Mucosa of descending colon (tissue), 3 donors: Measurements from ENCODE around the gene VIM. TPM values are rescaled to one million over a fixed set of nuclear protein-coding genes. Genes with fewer than 3 reads are reported as not detected.

Experiments
- ATAC-seq: fragments of 200-7000 bp; cut with Tn5 transposase; one replicate; pipeline ENCODE4 v1.9.1; 2020; ENCODE audit warnings: mild to moderate bottlenecking, moderate library complexity
- DNase-seq, 3 donors: peaks; one replicate each; pipeline ENCODE4 v3.0.0-alpha.2; 2020
- H3K36me3 ChIP-seq: fragments of 200-600 bp; one replicate; pipeline ENCODE4 v1.8.0; 2021; ENCODE audit warnings: low read depth, mild to moderate bottlenecking
- H3K4me1 ChIP-seq: fragments of 200-600 bp; one replicate; pipeline ENCODE4 v1.8.0; 2021; ENCODE audit warnings: low read depth, mild to moderate bottlenecking
- H3K4me3 ChIP-seq: fragments of 200-600 bp; one replicate; pipeline ENCODE4 v1.8.0; 2021; ENCODE audit warnings: mild to moderate bottlenecking
- H3K9me3 ChIP-seq: fragments of 200-600 bp; one replicate; pipeline ENCODE4 v1.8.0; 2021; ENCODE audit warnings: mild to moderate bottlenecking
- intact Hi-C, 2 donors: fragments of 100-400 bp; cut with DNase I in 1 of 2; cut with micrococcal nuclease in 1 of 2; formaldehyde crosslinking; loops; one replicate each; pipeline versions ENCODE4 v1.11.0 to v1.11.1; 2022; cut with DNase I, micrococcal nuclease
- total RNA-seq, 3 donors: library from RNA; stranded (reverse); fragmentation: NEBNext Ultra II Directional in 2 of 3; extraction: Animal tissue kit (Norgen Biotek cat#: 25700) in 2 of 3; gene quantifications; one replicate each; pipeline versions ENCODE4 v1.2.1 to v1.2.4, GENCODE V29; 2021 to 2023
- TF ChIP-seq, protein P1 (sequence below): fragments of 200-600 bp; IDR thresholded peaks from one replicate; pipeline ENCODE4 v1.8.0; 2022; ENCODE audit warnings: antibody characterized with exemption, mild to moderate bottlenecking
- donor health status: DM: no; HTN: no; CAD: no; lungs with moderate emphysema.
- donor health status: DM: no; HTN: no; CAD: no.
- donor health status: DM: no; HTN: yes; CAD: no.

Gene VIM
- total RNA-seq, 3 donors from 2014 or later = 128 to 550 (median 355) TPM

DNA sequence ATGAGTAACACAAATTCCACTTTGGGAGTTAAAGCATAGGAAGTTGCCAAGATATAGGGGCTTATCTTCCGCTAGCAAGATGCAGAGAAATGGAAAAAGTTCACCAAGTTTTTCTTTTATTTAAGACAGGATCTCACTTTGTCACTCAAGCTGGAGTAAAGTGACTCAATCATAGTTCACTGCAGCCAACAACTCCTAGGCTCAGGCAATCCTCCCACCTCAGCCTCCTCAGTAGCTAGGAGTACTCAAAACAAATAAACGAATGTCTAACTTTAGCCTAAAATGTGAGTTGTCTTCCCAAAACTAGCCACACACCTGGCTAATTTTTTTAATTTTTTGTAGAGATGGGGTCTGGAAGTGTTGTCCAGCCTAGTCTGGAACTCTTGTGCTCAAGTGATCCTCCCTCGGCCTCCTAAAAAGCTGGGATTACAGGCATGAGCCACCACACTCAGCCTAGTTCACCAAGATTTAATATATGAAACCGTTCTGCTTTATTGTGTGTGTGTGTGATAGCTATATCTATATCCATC lies 9.9 kb downstream of the VIM start:
- H3K36me3 ChIP-seq = peaks cover 5% of the 10 kb centered on the region
- ATAC-seq = no peak
- TF ChIP-seq, protein P1, sequence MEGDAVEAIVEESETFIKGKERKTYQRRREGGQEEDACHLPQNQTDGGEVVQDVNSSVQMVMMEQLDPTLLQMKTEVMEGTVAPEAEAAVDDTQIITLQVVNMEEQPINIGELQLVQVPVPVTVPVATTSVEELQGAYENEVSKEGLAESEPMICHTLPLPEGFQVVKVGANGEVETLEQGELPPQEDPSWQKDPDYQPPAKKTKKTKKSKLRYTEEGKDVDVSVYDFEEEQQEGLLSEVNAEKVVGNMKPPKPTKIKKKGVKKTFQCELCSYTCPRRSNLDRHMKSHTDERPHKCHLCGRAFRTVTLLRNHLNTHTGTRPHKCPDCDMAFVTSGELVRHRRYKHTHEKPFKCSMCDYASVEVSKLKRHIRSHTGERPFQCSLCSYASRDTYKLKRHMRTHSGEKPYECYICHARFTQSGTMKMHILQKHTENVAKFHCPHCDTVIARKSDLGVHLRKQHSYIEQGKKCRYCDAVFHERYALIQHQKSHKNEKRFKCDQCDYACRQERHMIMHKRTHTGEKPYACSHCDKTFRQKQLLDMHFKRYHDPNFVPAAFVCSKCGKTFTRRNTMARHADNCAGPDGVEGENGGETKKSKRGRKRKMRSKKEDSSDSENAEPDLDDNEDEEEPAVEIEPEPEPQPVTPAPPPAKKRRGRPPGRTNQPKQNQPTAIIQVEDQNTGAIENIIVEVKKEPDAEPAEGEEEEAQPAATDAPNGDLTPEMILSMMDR = no peak
- DNase-seq = no peak
- peaks cover 17% of the 10 kb centered on the region for H3K4me1 ChIP-seq
- intact Hi-C loops = no loop called here
- no peak overlapping the region for H3K4me3 ChIP-seq
- H3K9me3 ChIP-seq = no peaks in the 10 kb centered on the region

GRCh38 chr10:17238445-17239291 lies 10.6 kb downstream of the VIM start:
- intact Hi-C loops = no loop called here
- Histone ChIP-seq H3K4me3 (no peak overlapping the region), H3K4me1 (peaks cover 10% of the 10 kb centered on the region), H3K9me3 (no peaks in the 10 kb centered on the region), H3K36me3 (peaks cover 5% of the 10 kb centered on the region)
- ATAC-seq = peak; percentile 64
- TF ChIP-seq, protein P1 = no peak
- DNase-seq = no peak

DNA sequence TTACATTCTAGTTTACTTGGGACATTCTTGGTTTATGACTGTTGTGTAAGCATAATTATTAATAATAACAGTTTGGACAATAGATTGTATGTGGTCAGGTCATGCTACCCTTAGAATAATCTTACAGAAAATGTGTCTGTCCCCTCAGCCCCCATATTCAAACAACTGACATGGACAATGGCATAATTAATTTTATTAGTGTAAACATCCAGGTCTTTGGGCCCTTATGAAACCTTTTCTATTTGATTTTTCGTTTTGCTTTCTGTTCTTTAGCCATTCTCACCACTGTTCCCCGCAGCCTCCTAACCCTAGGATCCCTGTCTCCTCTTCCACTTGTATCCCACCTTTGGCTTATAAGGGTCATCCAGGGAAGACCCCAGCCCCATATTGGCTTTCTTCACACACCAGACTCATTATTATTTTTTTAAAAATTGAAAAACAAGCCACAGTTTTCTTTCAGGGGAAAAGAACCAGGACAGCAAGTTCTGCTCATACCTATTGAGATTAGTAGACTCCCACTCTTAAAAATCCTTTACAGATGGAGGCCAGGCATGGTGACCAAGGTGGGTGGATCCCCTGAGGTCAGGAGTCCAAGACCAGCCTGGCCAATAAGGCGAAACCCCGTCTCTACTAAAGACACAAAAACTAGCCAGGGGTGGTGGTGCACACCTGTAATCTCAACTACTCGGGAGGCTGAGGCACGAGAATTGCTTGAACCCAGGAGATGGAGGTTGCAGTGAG lies 11.5 kb downstream of the VIM start:
- H3K9me3 ChIP-seq = no peaks in the 10 kb centered on the region

DNA sequence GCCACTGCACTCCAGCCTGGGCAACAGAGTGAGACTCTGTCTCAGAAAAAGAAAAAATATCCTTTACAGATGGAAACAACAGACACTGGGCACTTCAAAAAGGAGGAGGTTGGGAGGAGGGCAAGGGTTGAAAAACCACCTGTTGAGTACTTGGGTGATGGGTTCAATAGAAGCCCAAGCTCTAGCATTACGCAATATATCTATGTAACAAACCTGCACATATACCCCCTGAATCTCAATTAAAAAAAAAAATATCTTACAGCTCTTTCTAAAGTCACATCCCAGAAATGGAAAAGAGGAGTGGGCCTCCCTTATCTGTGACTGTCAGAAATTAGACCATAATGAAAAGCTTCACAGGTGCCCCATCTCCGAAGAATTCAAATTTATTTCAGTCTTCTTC lies 12.1 kb downstream of the VIM start:
- H3K9me3 ChIP-seq = no peaks in the 10 kb centered on the region
- DNase-seq = no peak
- intact Hi-C loops = no loop called here
- no peaks in the 10 kb centered on the region for H3K4me1 ChIP-seq
- TF ChIP-seq, protein P1 = no peak
- no peak for ATAC-seq
- peaks cover 5% of the 10 kb centered on the region for H3K36me3 ChIP-seq
- H3K4me3 ChIP-seq = no peak overlapping the region

More for the DNA sequence above, 11.5 kb downstream of the VIM start:
- no peak for ATAC-seq
- TF ChIP-seq, protein P1 = no peak
- DNase-seq = no peak
- Histone ChIP-seq H3K4me3 (no peak overlapping the region), H3K4me1 (peaks cover 2% of the 10 kb centered on the region), H3K36me3 (peaks cover 5% of the 10 kb centered on the region)
- intact Hi-C loops = no loop called here

GRCh38 chr10:17240616-17241015 lies 12.6 kb downstream of the VIM start:
- H3K4me1 ChIP-seq = no peaks in the 10 kb centered on the region
- TF ChIP-seq, protein P1 = no peak
- H3K4me3 ChIP-seq = no peak overlapping the region
- peaks cover 5% of the 10 kb centered on the region for H3K36me3 ChIP-seq
- no peaks in the 10 kb centered on the region for H3K9me3 ChIP-seq
- intact Hi-C loops = no loop called here
- ATAC-seq = no peak
- no peak for DNase-seq
